HUDEP-2 (cell line): ENCODE results near the gene IL17D.
"Not testable (repeated sequence)": the region's sequence is repeated elsewhere in the genome, so short reads cannot be mapped to it uniquely, and the experiment has no call there.

Source experiments
- DNase-seq, 76 experiments: peaks; one replicate each; lab custom pipeline; 2025; ENCODE audit not compliant: unreplicated experiment in 76 of 76; lab: John Stamatoyannopoulos, UW

IL17D gene

DNA sequence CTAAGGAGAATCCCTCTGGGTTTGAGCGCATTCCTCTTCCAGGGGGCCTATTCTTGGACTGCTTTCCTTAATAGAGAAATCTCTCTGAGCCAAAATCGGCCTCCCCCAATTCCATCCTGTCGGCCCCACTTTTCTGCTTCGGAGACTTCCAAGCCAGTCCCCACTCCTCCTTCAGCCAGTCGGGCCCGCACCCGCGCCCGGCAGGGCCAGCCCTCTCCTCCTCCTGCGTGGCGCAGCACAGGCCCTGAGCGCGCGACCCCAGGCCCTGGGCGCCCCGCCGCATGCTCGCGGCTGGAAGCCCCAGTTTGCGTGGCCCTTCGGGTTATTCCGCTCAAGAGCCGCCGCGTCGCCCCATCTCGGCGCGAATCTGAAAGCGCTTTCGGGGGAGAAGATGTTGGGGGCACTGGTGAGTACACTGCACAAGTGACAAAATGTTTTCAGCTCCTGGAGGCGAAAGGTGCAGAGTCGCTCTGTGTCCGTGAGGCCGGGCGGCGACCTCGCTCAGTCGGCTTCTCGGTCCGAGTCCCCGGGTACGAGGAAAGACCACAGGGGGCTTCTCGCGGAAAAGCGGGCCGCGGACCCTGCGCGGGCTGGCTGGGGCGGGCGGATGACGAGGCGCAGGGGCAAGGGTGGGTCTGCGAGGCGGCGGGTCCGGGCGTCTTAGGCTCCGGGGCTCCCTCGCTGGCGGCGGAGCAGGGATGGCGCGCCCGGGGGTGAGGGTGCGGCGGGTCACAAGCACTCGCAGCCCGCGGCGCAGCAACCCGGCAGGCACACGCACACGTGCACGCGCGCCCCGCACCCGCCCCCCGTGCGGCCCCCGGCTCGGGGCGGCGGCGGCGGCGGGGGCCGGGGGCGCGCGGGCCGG, at the start of gene IL17D:
Gene IL17D (plus strand): TSS at position 785 of the 865 bp plus-strand sequence. CDS start 303 bp downstream, outside the sequence.
- peak in 4 of 76 experiments; percentile 8 to 30 (median 18) for DNase-seq

- DNase-seq = no peak
Measured at GRCh38 chr13:20654156-20654555, 49.3 kb upstream of the IL17D start.

- DNase-seq = no peak
Measured at GRCh38 chr13:20658451-20659040, 45.0 kb upstream of the IL17D start.

DNA sequence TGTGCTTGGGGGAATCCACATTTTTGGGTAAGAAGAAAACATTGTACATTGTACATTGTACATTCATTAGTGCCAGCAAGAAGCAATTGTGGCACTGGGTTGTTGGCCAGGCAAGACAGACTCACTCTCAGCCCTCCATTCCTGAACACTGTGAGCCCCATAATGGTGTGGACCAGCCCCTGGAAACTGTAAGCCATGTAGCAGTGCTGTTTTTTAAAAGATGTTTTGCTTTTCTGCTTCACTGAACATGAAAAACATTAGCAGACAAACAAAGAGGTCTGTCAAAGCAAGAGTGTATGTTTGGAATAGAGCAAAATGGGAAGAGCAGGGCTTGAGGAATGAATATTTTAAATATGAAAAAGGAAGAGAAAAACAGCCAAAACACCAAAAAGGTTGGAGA, 39.1 kb upstream of the IL17D start:
- DNase-seq = no peak

DNA sequence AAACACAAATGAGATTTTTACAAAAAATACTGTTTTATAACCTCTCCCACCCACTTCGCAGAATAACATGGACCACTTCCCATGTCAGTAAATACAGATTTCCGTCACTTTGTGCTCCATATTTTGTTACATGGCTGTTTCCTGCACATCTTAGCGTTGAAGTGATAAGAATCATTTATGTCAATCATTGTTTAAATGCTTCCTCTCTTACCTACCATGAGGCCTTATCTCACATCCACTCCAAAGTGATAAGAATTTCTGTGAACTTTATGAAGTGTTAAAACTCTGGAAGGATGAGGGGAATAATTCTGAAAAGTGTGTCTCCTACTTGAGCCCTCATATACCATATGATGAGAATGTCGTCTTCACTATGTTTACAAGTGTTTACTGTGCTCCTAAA, 36.6 kb upstream of the IL17D start:
- DNase-seq = no peak

- no peak for DNase-seq
Measured at GRCh38 chr13:20667857-20668437, 35.6 kb upstream of the IL17D start.

- DNase-seq = no peak
Measured at GRCh38 chr13:20669162-20669561, 34.3 kb upstream of the IL17D start.

GRCh38 chr13:20671789-20672188, 31.7 kb upstream of the IL17D start:
- DNase-seq = no peak

- no peak for DNase-seq
Measured at GRCh38 chr13:20672772-20673171, 30.7 kb upstream of the IL17D start.

DNA sequence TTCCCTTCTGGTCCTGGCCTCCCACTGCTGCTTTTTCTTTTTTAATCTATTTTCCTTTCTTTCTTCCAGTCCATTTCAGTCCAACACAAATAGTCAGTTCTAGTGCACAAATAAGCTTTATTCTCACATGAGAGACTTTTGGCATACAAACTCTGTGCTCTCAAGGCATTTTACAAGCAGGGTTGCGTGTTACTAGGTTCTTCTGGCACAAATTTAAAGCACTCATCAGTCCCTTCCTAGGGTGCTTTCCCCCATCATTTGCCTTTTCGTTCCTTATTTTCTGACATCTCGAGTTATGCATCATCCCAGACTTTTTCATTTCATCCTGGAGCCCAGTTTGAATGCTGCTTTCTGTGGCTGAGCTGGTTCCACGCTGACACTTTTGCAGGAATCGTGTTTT, 29.8 kb upstream of the IL17D start:
- no peak for DNase-seq

DNA sequence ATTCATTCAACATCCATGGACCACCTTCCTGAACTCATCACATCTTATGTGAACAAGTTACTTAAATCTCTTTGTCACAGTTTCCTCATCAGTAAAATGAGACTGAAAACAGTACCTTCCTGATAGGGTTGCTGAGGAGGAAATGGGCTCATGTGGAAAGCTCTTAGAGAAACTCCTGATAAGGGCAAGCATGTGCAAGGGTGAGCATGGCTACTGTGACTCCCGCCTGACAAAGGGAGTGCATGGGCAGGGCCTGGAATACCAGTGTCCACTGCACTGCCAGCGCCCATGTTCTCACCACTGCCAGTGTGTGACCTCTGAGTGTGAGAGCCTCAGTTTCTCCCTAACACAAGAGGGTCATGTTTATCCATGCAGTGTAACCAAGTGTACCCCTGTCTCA, 27.3 kb upstream of the IL17D start:
- DNase-seq = no peak

- not testable (repeated sequence) for DNase-seq
Measured at GRCh38 chr13:20678606-20679005, 24.9 kb upstream of the IL17D start.

DNA sequence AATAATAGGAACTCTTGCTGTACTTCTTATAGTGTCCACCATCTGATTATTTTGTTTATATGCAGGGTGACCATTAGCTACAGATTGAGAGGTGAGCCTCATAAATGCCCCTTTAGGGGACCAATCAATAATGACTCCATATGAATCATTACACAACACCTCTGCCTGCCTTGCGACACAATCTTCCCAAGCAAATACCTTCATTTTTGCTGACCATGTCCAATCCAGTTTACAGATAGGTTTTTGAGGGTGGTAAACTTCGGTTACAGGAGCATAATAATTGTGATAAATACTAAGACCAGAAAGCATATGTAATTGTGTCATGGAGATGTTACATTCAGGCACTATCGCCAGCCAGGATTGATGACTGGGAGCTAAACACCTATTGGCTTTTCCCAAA, 23.6 kb upstream of the IL17D start:
- DNase-seq = no peak

- DNase-seq = no peak
Measured at GRCh38 chr13:20680416-20681080, 23.0 kb upstream of the IL17D start.

GRCh38 chr13:20681481-20681880, 22.0 kb upstream of the IL17D start:
- not testable (repeated sequence) for DNase-seq

DNA sequence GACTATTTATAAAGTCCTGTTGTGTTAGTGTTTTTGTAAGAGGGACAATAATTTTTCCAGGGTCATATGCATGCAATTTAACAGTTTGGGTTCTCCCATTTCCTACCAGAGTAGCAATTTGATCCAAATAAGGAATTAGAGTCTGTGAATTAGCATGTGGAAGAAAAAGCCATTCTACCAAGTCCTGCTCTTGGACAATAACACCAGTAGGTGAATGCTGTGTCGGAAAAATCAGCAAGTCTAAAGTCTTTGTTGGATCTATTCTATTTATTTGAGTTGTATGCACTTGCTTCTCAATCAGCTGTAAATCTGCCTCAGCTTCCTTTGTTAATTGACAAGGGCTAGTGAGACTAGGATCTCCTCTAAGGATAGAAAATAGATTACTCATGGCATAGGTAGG, 21.4 kb upstream of the IL17D start:
- DNase-seq = no peak

GRCh38 chr13:20684041-20684440, 19.5 kb upstream of the IL17D start:
- DNase-seq = no peak

GRCh38 chr13:20684546-20684945, 19.0 kb upstream of the IL17D start:
- DNase-seq = no peak

DNA sequence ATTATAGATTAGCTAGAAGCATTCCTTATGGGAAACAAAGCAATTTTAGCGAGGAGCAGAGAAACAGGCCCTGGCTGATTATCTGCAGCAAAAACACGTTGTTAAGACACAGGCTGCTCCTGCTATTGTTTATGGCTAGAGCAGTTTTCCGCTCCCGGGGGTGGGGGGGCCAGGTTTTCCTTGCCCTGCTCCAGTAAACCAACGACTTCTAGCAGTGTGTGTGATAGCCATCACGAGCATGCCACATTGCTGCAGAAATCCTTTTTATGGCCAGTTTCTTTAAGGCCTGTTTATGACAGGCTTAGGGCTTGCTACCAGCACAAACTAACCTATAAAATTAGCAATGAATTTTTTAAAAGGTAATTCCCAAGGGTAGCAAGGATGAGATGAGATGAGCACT, 18.4 kb upstream of the IL17D start:
- no peak for DNase-seq

- no peak for DNase-seq
Measured at GRCh38 chr13:20686167-20686566, 17.3 kb upstream of the IL17D start.

- DNase-seq = no peak
Measured at GRCh38 chr13:20686863-20687579, 16.5 kb upstream of the IL17D start.
